ENCODE measurements around the gene SH3RF1.
"Not testable (repeated sequence)": the region's sequence is repeated elsewhere in the genome, so short reads cannot be mapped to it uniquely, and the experiment has no call there.

Gene SH3RF1

DNA sequence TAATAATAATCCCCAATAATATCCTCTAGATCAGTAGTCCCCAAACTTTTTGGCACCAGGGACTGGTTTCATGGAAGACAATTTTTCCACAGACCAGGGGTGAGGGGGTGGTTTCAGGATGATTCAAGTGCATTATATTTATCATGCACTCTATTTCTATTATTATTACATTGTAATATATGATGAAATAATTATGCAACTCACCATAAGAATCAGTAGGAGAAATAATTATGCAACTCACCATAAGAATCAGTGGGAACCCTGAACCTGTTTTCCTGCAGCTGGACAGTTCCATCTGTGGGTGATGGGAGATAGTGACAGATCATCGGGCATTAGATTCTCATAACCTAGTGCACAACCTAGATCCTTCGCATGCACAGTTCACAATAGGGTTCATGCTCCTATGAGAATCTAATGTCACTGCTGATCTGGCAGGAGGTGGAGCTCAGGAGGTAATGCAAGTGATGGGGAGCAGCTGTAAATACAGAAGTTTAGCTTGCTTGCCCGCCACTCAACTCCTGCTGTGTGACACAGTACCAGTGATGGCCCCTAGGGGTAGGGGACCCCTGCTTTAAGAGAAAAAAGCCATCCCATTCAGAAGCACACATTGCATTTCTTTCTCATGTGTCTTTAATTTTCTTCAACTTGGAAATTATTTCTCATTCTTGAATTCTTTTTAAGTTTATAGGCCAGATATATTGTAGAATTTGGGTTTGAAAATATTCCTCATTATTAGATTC is 16.0 kb upstream of the SH3RF1 start:
- Histone ChIP-seq H3K9ac (ENCODE audit: low read depth, low read length) (no peak overlapping the region), H3K4me1 (ENCODE audit: insufficient read depth, low read length) (no peaks in the 10 kb centered on the region), H3K9me3 (ENCODE audit: control insufficient read depth, insufficient read depth, low read length) (no peaks in the 10 kb centered on the region), H3K36me3 (ENCODE audit: insufficient read depth, low read length) (no peaks in the 10 kb centered on the region)

DNA sequence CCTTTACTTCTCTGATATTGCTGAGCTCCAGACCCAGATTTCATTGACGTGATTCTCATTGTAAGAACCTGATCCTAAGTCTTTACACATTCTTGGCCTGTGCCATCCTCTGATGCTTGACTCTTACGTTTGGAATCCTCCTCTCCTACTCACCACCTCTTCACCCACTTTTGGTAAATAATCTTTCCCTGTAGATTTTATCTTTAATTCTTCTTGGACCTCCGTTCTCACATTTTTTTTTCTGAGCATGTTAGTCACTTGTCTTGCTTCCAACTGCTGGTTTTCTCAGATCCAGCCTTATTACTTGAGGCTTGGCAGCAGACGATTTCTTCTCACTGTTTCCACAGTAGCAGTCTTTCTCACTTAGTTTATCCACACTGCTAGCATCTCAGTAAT is 12.4 kb upstream of the SH3RF1 start:
- H3K9me3 ChIP-seq (ENCODE audit: control insufficient read depth, insufficient read depth, low read length) = no peaks in the 10 kb centered on the region
- H3K36me3 ChIP-seq (ENCODE audit: insufficient read depth, low read length) = no peaks in the 10 kb centered on the region
- H3K9ac ChIP-seq (ENCODE audit: low read depth, low read length) = no peak overlapping the region
- H3K4me1 ChIP-seq (ENCODE audit: insufficient read depth, low read length) = no peaks in the 10 kb centered on the region

DNA sequence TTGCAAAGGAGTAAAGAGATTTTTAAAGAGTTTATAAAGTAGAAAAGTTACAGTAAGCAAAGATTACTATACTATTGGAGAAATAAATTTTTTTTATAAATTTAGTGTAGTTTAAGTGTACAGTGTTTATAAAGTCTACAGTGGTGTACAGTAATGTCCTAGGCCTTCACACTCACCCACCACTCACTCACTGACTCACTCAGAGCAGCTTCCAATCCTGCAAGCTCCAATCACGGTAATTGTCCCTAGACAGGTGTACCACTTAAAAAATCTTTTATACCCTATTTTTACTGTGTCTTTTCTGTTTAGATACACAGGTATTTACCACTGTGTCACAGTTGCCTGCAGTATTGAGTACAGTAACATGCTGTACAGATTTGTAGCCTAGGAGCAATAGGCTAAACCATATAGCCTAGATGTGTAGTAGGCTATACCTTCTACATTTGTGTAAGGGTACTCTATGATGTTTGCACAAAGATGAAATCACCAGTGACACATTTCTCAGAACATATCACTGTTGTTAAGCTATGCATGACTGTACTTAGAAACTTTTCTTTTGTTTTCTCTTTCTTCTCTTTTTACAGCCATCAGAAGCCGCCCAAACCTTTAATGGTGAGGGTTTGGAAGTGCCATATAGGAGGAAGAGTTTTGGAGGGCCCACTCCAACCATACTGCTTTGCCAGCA is 11.8 kb upstream of the SH3RF1 start:
- H3K36me3 ChIP-seq (ENCODE audit: insufficient read depth, low read length) = no peaks in the 10 kb centered on the region
- no peaks in the 10 kb centered on the region for H3K9me3 ChIP-seq (ENCODE audit: control insufficient read depth, insufficient read depth, low read length)
- H3K9ac ChIP-seq (ENCODE audit: low read depth, low read length) = no peak overlapping the region
- H3K4me1 ChIP-seq (ENCODE audit: insufficient read depth, low read length) = no peaks in the 10 kb centered on the region

DNA sequence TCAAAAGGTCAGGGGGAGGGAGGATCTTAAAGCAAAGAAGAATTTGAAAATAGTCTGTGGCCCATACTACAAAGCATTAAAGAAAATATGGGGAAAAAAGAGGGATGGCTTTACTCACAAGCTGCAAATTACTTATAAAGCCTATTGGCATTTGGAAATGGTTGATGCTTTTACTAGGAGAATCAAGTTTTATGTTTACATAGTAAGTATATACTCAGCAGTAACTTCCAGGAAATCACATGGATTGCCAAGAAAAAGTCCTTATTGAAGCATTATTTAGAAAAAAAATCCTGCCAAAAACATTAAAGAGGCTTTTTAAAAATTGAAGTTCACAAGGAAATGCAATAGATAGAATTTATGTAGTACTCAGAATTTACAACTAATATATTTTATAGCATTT is 8.4 kb upstream of the SH3RF1 start:
- Histone ChIP-seq H3K9me3 (ENCODE audit: control insufficient read depth, insufficient read depth, low read length) (no peaks in the 10 kb centered on the region), H3K4me1 (ENCODE audit: insufficient read depth, low read length) (peaks cover 3% of the 10 kb centered on the region; the same call in 1 of the 2 replicates), H3K9ac (ENCODE audit: low read depth, low read length) (no peak overlapping the region), H3K36me3 (ENCODE audit: insufficient read depth, low read length) (no peaks in the 10 kb centered on the region)

DNA sequence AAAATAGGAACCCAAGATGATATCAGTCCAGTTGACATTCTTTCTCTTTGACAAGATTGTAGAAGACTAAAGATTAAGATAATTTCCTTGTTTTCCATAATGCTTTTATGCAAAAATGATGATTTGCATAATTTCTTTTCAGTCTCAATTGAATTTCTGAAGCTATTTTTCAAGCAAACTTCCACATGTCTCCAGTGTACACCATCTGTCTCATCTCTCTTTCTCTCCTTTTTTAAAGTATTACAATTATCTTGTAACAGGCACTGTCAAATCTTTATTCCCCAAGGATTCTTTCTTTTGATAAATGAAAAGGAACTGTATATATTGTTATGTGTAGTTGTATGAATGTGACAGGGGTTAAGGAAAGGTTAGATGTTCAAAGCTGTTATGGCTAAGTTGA is 7.9 kb upstream of the SH3RF1 start:
- Histone ChIP-seq H3K36me3 (ENCODE audit: insufficient read depth, low read length) (no peaks in the 10 kb centered on the region), H3K9ac (ENCODE audit: low read depth, low read length) (no peak overlapping the region), H3K4me1 (ENCODE audit: insufficient read depth, low read length) (peaks cover 3% of the 10 kb centered on the region; the same call in 1 of the 2 replicates), H3K9me3 (ENCODE audit: control insufficient read depth, insufficient read depth, low read length) (no peaks in the 10 kb centered on the region)

DNA sequence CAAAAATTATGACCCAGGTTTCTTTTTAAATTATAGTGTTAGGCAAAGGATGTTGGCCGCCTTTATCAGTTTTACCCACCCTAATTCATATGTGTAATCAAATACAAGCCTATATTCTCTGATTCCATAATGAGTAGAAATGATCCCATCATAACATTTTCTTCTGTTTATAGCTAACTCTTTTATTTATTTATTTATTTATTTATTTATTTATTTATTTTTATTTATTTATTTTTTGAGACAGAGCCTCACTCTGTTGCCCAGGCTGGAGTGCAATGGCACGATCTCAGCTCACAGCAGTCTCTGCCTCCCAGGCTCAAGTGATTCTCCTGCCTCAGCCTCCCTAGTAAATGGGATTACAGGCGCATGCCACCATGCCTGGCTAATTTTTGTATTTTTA is 7.1 kb upstream of the SH3RF1 start:
- H3K9me3 ChIP-seq (ENCODE audit: control insufficient read depth, insufficient read depth, low read length); H3K36me3 ChIP-seq (ENCODE audit: insufficient read depth, low read length); H3K9ac ChIP-seq (ENCODE audit: low read depth, low read length); H3K4me1 ChIP-seq (ENCODE audit: insufficient read depth, low read length): not testable (repeated sequence)

DNA sequence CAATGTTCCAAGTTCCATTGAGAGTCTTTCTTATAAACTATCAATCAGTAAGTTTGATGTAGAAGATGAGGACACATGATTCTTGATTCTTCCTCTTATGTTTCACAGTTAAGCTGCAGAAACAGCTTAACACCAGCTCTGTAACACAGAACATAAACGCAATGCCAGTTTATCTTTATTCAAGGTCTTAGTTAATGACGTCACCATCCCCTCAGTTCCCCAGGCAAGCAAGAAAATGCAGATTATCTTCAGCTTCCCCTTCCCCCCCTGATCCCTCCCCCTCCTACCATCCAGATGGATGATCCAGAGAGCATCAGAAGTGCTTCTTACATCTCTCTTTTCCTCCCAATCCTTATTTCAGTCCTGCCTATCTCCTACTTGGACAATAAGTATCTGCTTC is 4.4 kb upstream of the SH3RF1 start:
- Histone ChIP-seq H3K4me1 (ENCODE audit: insufficient read depth, low read length) (peaks cover 3% of the 10 kb centered on the region; the same call in 1 of the 2 replicates), H3K9me3 (ENCODE audit: control insufficient read depth, insufficient read depth, low read length) (no peaks in the 10 kb centered on the region), H3K9ac (ENCODE audit: low read depth, low read length) (no peak overlapping the region), H3K36me3 (ENCODE audit: insufficient read depth, low read length) (no peaks in the 10 kb centered on the region)

DNA sequence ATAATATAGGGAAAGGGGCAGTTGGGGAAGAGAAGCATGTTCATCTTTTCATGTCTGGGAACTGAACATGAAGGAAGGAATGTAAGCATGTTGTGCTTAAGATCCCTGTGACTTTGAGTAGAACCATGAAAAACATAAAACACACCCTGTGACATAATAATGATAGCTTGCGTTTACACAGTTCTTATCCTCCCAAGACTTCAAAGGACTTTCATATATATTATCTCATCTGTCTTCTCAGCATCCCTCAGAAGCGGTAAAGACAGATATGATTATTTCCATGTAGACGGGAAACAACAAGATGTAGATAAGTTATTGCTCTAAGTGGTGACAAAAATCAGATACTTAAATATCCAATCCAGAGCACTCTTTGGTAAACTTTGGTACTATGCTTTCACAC is 3.3 kb upstream of the SH3RF1 start:
- peaks cover 6% of the 10 kb centered on the region for H3K4me1 ChIP-seq (ENCODE audit: insufficient read depth, low read length)
- H3K9me3 ChIP-seq (ENCODE audit: control insufficient read depth, insufficient read depth, low read length) = no peaks in the 10 kb centered on the region
- no peaks in the 10 kb centered on the region for H3K36me3 ChIP-seq (ENCODE audit: insufficient read depth, low read length)
- H3K9ac ChIP-seq (ENCODE audit: low read depth, low read length) = no peak overlapping the region

DNA sequence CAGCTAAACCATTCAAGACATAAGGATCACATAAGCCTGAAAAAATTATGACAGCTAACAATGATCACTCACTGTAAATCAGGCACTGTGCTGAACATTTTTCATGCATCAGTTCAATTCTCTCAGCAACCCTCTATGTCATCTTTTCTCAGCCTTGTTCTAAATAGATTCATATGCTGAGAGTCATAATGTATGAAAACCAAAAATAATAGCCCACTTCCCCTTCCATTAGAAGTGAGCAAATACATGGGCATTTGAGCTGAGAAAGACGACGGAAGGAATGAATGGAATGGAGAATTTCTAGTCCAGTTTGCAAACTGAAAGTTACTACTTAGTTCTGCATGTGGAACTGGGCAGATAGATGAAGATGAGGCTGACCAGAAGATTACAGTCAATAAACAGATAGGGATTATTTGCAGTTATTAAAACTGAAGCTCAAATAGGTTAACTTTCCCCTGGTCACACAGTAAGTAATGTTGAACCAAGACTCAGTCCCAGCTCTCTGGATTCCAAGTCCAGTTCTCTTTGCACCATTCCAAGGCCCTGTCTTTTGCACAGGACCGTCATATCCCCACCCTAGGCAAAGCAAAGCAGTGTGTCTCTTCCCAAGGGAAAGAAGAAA is 1.6 kb upstream of the SH3RF1 start:
- peaks cover 14% of the 10 kb centered on the region for H3K4me1 ChIP-seq (ENCODE audit: insufficient read depth, low read length)
- H3K9me3 ChIP-seq (ENCODE audit: control insufficient read depth, insufficient read depth, low read length) = no peaks in the 10 kb centered on the region
- H3K9ac ChIP-seq (ENCODE audit: low read depth, low read length) = no peak overlapping the region
- H3K36me3 ChIP-seq (ENCODE audit: insufficient read depth, low read length) = no peaks in the 10 kb centered on the region

DNA sequence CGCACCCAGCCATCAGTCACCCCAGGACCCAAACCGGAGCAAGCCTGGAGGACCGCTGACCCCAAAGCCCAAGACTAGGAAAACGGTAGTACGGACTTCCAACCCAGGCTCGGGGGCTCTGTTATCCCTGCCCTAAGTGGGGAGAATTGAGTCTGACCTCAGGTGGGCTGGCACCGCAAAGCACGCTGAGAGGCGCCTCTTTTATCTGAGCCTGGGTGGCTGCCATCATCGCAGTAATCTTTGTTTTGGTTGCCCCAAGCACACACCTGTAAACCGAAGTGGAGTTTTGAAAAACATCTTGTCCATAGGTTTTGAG is 894 bp upstream of the SH3RF1 start:
- no peaks in the 10 kb centered on the region for H3K36me3 ChIP-seq (ENCODE audit: insufficient read depth, low read length)
- no peaks in the 10 kb centered on the region for H3K9me3 ChIP-seq (ENCODE audit: control insufficient read depth, insufficient read depth, low read length)
- peaks cover 21% of the 10 kb centered on the region for H3K4me1 ChIP-seq (ENCODE audit: insufficient read depth, low read length)
- peak overlapping the region; percentile 96 for H3K9ac ChIP-seq (ENCODE audit: low read depth, low read length)

DNA sequence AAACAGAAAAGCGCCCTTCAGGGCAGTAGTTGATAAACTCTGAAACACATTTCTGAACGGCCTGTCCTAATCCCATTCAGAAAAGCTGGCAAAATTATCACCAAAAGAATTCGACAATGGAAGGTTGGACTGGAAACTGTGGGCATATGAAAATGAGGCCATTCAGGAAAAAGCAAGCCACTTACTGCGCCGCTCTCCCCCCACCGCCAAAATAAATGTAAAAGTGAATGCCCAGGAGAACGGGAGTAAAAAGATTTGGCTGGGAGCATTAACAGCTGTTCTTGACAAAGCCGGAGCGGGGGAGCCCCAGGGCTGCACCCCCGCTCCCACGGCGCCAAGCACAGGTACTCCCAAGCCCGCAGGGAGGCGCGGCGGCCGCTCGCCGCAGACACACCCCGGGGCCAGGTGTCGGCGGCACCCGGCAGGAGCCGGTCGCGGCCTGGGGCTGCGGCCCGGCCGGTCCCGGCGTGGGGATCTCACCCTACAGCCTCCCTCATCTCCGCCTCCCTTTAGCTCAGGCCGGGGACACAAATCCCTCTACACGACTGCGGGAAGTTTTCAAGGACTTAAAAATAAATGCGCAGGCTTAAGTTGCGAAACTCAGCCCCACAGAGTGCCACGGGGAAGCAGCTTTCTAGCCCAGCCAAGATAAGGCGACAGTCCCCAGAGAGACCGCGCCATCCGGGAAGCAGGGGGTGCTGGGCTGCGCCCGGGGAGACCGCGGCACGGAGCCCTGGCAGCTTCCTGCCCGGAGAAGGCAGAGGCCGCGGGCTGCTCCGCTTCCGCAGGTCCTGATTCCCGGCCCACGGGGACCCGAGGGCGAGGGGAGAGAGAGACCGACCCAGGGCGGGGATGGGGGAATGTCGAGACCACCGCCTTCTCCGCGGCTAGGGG is 593 bp downstream of the SH3RF1 start:
- Histone ChIP-seq H3K9ac (ENCODE audit: low read depth, low read length) (peak overlapping the region; percentile 96), H3K36me3 (ENCODE audit: insufficient read depth, low read length) (no peaks in the 10 kb centered on the region), H3K9me3 (ENCODE audit: control insufficient read depth, insufficient read depth, low read length) (no peaks in the 10 kb centered on the region), H3K4me1 (ENCODE audit: insufficient read depth, low read length) (peaks cover 26% of the 10 kb centered on the region)

DNA sequence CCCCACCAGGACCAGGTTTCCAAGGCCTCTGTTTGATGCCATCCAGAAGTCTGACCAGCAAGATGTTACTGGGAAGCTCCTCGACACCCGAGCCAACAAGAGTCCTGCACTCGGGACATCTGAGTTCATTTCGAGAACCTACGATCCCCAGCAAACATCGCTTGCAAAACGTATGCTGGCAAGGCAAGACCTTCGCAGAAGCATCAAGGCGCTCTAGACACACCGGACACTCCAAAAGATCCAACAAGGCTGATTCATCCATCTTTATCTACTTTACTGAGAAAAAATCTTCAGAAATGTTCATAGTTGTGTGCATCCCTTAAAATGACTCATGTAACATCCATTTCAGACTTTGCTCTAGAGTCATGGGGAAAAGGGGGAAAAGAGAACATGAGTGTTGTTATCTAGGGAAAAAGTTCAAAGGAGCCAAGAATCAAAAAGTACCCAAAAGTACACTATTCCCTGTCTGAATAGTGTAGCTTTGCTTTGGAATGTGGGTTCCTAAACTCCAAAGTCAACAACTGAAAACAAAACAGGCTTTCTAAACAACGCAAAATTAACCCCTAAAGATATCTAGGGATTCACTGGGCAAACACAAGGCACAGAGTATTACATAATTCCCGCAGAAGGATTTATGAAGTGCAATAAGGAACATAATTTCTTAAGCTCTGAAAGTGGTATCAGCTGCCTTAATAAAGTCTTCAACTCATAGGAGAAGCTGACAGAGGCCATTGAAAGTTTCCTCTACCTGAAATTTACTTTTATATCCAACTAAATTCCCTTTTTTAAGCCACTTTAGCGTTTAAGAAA is 1.6 kb downstream of the SH3RF1 start:
- Histone ChIP-seq H3K9me3 (ENCODE audit: control insufficient read depth, insufficient read depth, low read length) (no peaks in the 10 kb centered on the region), H3K4me1 (ENCODE audit: insufficient read depth, low read length) (peaks cover 26% of the 10 kb centered on the region), H3K36me3 (ENCODE audit: insufficient read depth, low read length) (no peaks in the 10 kb centered on the region), H3K9ac (ENCODE audit: low read depth, low read length) (peak overlapping the region; percentile 96; the same call in 1 of the 2 replicates)

DNA sequence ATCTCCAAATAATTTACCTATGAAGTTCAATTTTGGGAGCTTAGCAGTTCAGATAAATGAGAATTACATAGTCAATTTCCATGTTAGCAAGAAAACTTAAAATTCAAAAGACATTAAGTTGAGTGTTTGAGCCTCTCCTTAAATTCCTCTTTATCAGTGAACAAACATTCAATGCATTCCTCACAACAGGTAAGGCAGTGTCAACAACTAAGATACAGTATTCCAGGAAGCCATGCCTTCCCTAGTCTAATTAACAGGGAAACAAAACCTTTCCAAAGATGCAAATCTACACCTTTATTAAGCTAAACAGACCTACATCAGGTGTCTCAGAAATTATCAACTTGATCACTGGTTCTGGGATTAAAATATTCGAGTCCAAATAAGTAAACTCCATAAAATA is 3.7 kb downstream of the SH3RF1 start:
- Histone ChIP-seq H3K9me3 (ENCODE audit: control insufficient read depth, insufficient read depth, low read length) (no peaks in the 10 kb centered on the region), H3K9ac (ENCODE audit: low read depth, low read length) (no peak overlapping the region), H3K36me3 (ENCODE audit: insufficient read depth, low read length) (no peaks in the 10 kb centered on the region), H3K4me1 (ENCODE audit: insufficient read depth, low read length) (peaks cover 26% of the 10 kb centered on the region)

DNA sequence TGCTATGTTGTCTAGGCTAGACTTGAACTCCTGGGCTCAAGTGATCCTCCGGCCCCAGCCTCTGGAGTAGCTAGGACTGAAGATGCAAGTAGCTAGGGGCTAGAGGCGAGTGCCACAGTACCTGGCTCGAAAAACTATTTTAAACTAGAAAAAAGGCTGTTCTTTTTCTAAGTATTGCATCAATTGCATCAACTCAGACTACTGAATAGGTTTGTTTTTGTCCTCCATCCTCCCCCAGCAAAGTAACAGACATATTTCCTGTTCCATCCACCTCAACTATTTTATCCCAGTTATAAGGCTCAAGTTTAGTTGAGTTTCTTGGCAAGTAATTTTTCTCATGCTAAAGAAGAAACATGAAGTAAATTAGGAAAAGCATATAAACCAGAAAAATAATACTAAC is 4.1 kb downstream of the SH3RF1 start:
- Histone ChIP-seq H3K36me3 (ENCODE audit: insufficient read depth, low read length) (no peaks in the 10 kb centered on the region), H3K9me3 (ENCODE audit: control insufficient read depth, insufficient read depth, low read length) (no peaks in the 10 kb centered on the region), H3K4me1 (ENCODE audit: insufficient read depth, low read length) (peaks cover 26% of the 10 kb centered on the region), H3K9ac (ENCODE audit: low read depth, low read length) (no peak overlapping the region)
